MCF 10A (cell line): ENCODE measurements around the gene GET3. TPM values are rescaled to one million over a fixed set of nuclear protein-coding genes. Genes with fewer than 3 reads are reported as not detected.

Source experiments
- BruUV-seq: library from RNA; stranded (reverse); fragments of 400-500 nt; replicated peaks from 2 replicates; lab custom pipeline; 2021; lab: Mats Ljungman, UMichigan
- CTCF ChIA-PET: fragments of 300-600 bp; sonication (Branson Sonifier 250); formaldehyde crosslinking; extraction: SDS; loops from one replicate; lab custom pipeline; 2021; ENCODE audit warnings: antibody characterized with exemption, inconsistent platforms; lab: Yijun Ruan, JAX
- POLR2A ChIA-PET: fragments of 300-600, 350-650 bp; sonication (Branson Sonifier 250); formaldehyde crosslinking; extraction: SDS; loops from one replicate; lab custom pipeline; 2020; ENCODE audit warnings: antibody characterized with exemption, inconsistent platforms; lab: Yijun Ruan, JAX
- DNase-seq: peaks from one replicate; pipeline ENCODE4 v3.0.0-alpha.2; 2018; ENCODE audit not compliant: unreplicated experiment
- H3K27ac Mint-ChIP-seq: one replicate; pipeline ENCODE4 v1.8.0; 2022; ENCODE audit warnings: mild to moderate bottlenecking, low read depth, mixed read lengths; ENCODE audit not compliant: unreplicated experiment
- H3K27me3 Mint-ChIP-seq: one replicate; pipeline ENCODE4 v1.8.0; 2022; ENCODE audit warnings: mixed read lengths; ENCODE audit not compliant: insufficient read depth, unreplicated experiment
- H3K36me3 Mint-ChIP-seq: one replicate; pipeline ENCODE4 v1.8.0; 2022; ENCODE audit warnings: mild to moderate bottlenecking, moderate library complexity, mixed read lengths; ENCODE audit not compliant: insufficient read depth, unreplicated experiment
- H3K4me1 Mint-ChIP-seq: one replicate; pipeline ENCODE4 v1.8.0; 2022; ENCODE audit warnings: mixed read lengths; ENCODE audit not compliant: insufficient read depth, unreplicated experiment
- H3K4me3 Mint-ChIP-seq: one replicate; pipeline ENCODE4 v1.8.0; 2022; ENCODE audit warnings: mild to moderate bottlenecking, moderate library complexity, mixed read lengths; ENCODE audit not compliant: unreplicated experiment
- H3K9me3 Mint-ChIP-seq: one replicate; pipeline ENCODE4 v1.8.0; 2022; ENCODE audit warnings: mixed read lengths; ENCODE audit not compliant: unreplicated experiment
- intact Hi-C: fragments of 100-400 bp; cut with micrococcal nuclease; formaldehyde crosslinking; loops from 2 replicates; pipeline ENCODE4 v1.14.1; 2022
- total RNA-seq: library from RNA; stranded (reverse); gene quantifications from 2 replicates; pipeline ENCODE4 v1.2.3, GENCODE V29; 2022
- TF ChIP-seq, protein P1 (sequence below): fragments of 200-600 bp; IDR thresholded peaks from one replicate; pipeline ENCODE4 v1.8.0; 2022; ENCODE audit warnings: antibody characterized with exemption, mild to moderate bottlenecking; ENCODE audit not compliant: unreplicated experiment

GET3 gene
- total RNA-seq, 1 experiment from 2014 or later: 62.9 TPM

DNA sequence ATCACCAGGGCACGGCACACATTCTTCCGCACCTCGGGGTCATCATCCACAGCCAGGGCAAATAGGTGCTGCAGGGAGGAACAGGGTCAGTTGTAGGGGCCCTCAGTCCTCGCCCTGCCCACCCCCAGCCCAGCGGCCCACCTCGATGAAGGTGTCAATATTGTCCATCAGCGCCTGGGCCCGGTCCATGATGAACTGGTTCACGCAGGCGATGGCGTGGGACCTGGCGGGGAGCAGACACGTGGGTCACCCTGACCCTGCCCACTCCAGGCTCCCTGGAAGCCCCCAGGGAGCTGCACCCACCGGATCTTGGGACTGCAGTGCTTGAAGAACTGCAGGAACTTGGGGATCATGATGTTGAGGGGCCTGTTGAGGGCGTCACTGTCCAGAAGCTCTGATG lies 22.2 kb upstream of the GET3 start:
- Mint-ChIP-seq H3K4me3 (no peak overlapping the region), H3K27ac (no peak overlapping the region), H3K9me3 (no peaks in the 10 kb centered on the region), H3K4me1 (no peaks in the 10 kb centered on the region), H3K27me3 (no peaks in the 10 kb centered on the region), H3K36me3 (peaks cover 88% of the 10 kb centered on the region)
- POLR2A ChIA-PET: interaction anchor here (0.6 to 1.7 kb wide), 2 partner anchors 12 to 18 kb away, joined by 3 to 5 read pairs; partner anchors contain the start of gene FBXW9
- BruUV-seq: no TSS peak
- DNase-seq: no peak
- intact Hi-C loops: no loop called here
- CTCF ChIA-PET: interaction anchor here (0.7 to 0.9 kb wide), 2 partner anchors 43 to 81 kb away, joined by 3 to 4 read pairs; no protein-coding TSS in a partner anchor
- TF ChIP-seq, protein P1, sequence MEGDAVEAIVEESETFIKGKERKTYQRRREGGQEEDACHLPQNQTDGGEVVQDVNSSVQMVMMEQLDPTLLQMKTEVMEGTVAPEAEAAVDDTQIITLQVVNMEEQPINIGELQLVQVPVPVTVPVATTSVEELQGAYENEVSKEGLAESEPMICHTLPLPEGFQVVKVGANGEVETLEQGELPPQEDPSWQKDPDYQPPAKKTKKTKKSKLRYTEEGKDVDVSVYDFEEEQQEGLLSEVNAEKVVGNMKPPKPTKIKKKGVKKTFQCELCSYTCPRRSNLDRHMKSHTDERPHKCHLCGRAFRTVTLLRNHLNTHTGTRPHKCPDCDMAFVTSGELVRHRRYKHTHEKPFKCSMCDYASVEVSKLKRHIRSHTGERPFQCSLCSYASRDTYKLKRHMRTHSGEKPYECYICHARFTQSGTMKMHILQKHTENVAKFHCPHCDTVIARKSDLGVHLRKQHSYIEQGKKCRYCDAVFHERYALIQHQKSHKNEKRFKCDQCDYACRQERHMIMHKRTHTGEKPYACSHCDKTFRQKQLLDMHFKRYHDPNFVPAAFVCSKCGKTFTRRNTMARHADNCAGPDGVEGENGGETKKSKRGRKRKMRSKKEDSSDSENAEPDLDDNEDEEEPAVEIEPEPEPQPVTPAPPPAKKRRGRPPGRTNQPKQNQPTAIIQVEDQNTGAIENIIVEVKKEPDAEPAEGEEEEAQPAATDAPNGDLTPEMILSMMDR: no peak

DNA sequence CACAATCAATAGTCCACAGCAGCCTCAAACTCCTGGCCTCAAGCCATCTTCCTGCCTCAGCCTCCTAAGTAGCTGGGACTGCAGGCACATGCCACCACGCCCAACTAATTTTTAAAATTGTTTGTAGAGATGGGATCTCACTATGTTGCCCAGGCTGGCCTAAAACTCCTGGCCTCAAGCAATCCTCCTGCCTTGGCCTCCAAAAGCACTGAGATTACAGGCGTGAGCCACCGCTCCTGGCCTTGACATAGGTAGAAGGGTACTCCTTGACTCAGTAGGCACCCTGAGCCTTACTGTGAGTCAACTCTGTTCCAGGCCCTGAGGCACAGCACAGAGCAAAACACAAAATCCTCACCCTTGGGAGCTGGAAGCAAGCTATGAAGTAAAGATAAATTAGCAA lies 21.4 kb upstream of the GET3 start:
- CTCF ChIA-PET: interaction anchor here (0.7 to 2.2 kb wide), 5 partner anchors 42 to 132 kb away, joined by 3 to 6 read pairs (median 4); no protein-coding TSS in a partner anchor
- DNase-seq: no peak
- POLR2A ChIA-PET: interaction anchor here (1.7 kb wide), 1 partner anchor 19 kb away, joined by 5 read pairs; the partner anchor contains the start of gene FBXW9
- Mint-ChIP-seq H3K4me1 (peaks cover 6% of the 10 kb centered on the region), H3K9me3 (no peaks in the 10 kb centered on the region), H3K27ac (no peak overlapping the region), H3K4me3 (no peak overlapping the region), H3K36me3 (peaks cover 87% of the 10 kb centered on the region), H3K27me3 (no peaks in the 10 kb centered on the region)
- TF ChIP-seq, protein P1: no peak
- no TSS peak for BruUV-seq
- intact Hi-C loops: no loop called here

DNA sequence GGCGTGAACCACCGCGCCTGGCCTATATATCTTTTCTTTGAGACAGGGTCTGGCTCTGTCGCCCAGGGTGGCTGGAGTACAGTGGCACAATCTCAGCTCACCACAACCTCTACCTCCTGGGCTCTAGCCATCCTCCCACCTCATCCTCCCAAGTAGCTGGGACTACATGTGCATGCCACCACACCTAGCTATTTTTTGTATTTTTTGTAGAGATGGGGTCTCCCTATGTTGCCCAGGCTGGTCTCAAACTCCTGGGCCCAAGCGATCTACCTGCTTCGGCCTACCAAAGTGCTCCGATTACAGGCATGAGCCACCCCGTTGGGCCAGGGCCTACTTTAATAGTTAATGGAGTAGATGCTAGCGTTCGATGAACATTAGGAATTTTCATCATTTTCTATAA lies 17.0 kb upstream of the GET3 start:
- DNase-seq: no peak
- TF ChIP-seq, protein P1: no peak
- H3K27ac Mint-ChIP-seq: peak overlapping the region; percentile 96
- POLR2A ChIA-PET: interaction anchor here (0.6 to 6.5 kb wide), 9 partner anchors 11 to 236 kb away, joined by 3 to 235 read pairs (median 3); partner anchors contain the start of genes DHPS, FBXW9, GADD45GIP1 and GET3
- H3K36me3 Mint-ChIP-seq: peaks cover 68% of the 10 kb centered on the region
- BruUV-seq: no TSS peak
- intact Hi-C loops: loop anchor here (5.0 kb wide), 1 partner anchor 72 kb away; the partner anchor contains the start of gene JUNB
- no peaks in the 10 kb centered on the region for H3K9me3 Mint-ChIP-seq
- H3K4me1 Mint-ChIP-seq: peaks cover 12% of the 10 kb centered on the region
- H3K4me3 Mint-ChIP-seq: peak overlapping the region; percentile 96
- no peaks in the 10 kb centered on the region for H3K27me3 Mint-ChIP-seq
- CTCF ChIA-PET: interaction anchor here (1.1 to 1.7 kb wide), 3 partner anchors 13 to 127 kb away, joined by 3 to 4 read pairs (median 3); no protein-coding TSS in a partner anchor

DNA sequence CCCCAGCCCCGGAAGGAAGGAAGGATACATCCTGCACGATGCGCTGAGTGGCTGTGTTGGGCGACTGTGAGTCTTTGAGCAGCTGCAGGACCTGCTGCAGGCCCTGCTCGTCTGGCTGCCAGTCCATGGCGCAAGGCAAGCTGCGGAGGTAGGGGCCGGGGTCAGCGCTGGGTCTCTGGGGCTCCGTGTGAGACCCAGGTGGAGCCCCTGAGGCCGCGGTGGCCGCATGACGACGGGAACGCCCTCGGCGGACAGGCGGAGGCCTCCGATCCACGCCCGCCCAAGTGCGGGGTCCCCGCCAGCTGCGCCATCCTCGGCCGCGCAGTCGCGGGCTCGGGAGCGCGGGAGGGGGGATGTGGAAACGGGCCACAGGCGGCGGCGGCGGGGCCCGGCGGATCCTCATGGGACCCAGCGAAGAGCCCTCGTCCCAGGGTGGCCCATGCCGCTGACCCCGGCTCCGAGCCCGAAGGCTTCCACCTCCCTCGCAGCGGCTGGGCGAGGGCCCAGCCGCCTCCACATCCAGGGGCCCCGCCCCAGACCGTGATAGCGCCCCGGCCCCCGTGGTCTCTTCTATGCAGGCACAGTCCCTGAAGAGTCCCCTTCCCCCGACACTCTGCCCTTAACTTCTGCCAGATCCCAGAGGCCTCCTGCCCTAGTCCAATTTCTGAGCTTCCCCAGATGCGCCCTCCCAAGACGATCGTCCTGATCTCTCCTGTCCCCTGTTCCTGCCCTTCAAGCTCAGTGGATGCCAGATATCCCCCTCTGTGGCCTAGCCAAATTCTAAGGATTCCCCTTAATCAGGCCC lies 16.2 kb upstream of the GET3 start:
- DNase-seq: peak; percentile 27
- peaks cover 12% of the 10 kb centered on the region for H3K4me1 Mint-ChIP-seq
- POLR2A ChIA-PET: interaction anchor here (0.6 to 6.5 kb wide), 18 partner anchors 12 to 581 kb away, joined by 3 to 235 read pairs (median 3); partner anchors contain the start of genes DHPS, FBXW9, GADD45GIP1 and GET3
- H3K4me3 Mint-ChIP-seq: peak overlapping the region; percentile 96
- intact Hi-C loops: loop anchor here (5.0 kb wide), 1 partner anchor 71 kb away; the partner anchor contains the start of gene JUNB
- H3K9me3 Mint-ChIP-seq: no peaks in the 10 kb centered on the region
- no TSS peak for BruUV-seq
- no peaks in the 10 kb centered on the region for H3K27me3 Mint-ChIP-seq
- CTCF ChIA-PET: interaction anchor here (0.7 to 3.8 kb wide), 5 partner anchors 9 to 38 kb away, joined by 3 to 32 read pairs (median 4); partner anchors contain the start of gene TRIR
- peaks cover 61% of the 10 kb centered on the region for H3K36me3 Mint-ChIP-seq
- peak overlapping the region; percentile 96 for H3K27ac Mint-ChIP-seq
- TF ChIP-seq, protein P1: no peak
